ENCODE results near the gene MRPL27.

The MRPL27 gene

DNA sequence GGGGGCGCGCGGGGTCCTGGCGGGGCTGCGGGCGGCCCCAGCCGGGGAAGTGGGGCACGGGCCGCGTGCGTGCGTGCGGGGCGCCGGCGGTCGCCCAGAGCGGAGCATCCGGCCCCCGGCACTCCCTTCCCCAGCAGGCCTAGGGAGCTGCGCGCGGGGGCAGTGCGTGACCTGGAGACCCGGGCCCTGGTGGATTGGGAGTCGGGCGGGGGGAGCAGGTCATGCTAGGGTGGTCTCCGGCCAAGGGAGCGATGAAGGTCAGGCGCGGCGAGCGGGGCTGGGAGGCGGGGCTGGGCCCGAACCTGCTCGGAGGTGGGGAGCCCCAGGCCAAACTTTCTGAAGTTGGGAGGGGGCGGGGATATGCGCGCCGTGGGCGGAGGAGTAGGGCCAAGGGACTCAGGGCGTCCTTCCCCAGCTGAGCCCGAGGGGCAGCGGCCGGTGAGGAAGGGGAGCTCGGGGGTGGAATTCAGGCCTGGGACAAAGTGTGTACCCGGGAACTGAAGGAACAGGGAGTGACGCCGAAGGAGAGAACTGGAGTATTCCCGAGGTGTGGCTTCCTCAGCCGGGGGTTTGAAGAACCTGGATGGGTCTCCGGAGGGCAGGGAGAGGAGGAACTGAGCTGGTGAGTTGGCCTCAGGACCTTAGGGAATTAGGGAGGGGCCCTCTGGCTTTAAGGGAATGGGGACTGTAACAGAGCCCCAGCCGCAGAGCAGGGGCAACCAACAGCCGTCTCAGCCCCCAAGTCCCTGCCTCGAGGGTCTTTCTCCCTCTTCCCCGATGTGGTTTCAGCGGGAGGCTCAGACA, 26.5 kb downstream of the MRPL27 start (continued):
- TF ChIP-seq EGR2 (tag by site-specific recombination; IDR thresholded peaks at IDR 0.05; ENCODE audit: low read depth) (peak; percentile 84), IKZF3 (tag by site-specific recombination; IDR thresholded peaks at IDR 0.05) (peak; percentile 39; the same call in 1 of the 2 replicates), SP7 (tag by site-specific recombination; IDR thresholded peaks at IDR 0.05) (0 out of 2 replicates have a peak, but pooled peaks have one; percentile 32), HOXC10 (CRISPR knock-in tag; IDR thresholded peaks at IDR 0.05) (no peak), ZNF555 (tag by site-specific recombination; conservative IDR thresholded peaks at IDR 0.05) (no peak), ZNF501 (tag by site-specific recombination; IDR thresholded peaks at IDR 0.05) (peak; percentile 47; the same call in 1 of the 2 replicates), ZNF266 (tag by site-specific recombination; IDR thresholded peaks at IDR 0.05; ENCODE audit: low read depth) (no peak), ZNF660 (tag by site-specific recombination; IDR thresholded peaks at IDR 0.05) (0 out of 2 replicates have a peak, but pooled peaks have one; percentile 7), ZNF16 (tag by site-specific recombination; IDR thresholded peaks at IDR 0.05; ENCODE audit: low read depth) (no peak), ZEB2 (tag by site-specific recombination; IDR thresholded peaks at IDR 0.05) (0 out of 2 replicates have a peak, but pooled peaks have one; percentile 53), ZIC2 (tag by site-specific recombination; IDR thresholded peaks at IDR 0.05) (peak; percentile 42; the same call in 1 of the 2 replicates), ZNF776 (tag by site-specific recombination; IDR thresholded peaks at IDR 0.05; ENCODE audit: borderline replicate concordance) (no peak), ZBTB48 (tag by site-specific recombination; IDR thresholded peaks at IDR 0.05) (peak; percentile 87), ZFHX2 (tag by site-specific recombination; conservative IDR thresholded peaks at IDR 0.05) (peak; percentile 91), SP2 (tag by site-specific recombination; IDR thresholded peaks at IDR 0.05) (peak; percentile 66), ZNF335 (tag by site-specific recombination; conservative IDR thresholded peaks at IDR 0.05) (peak; percentile 85), ZNF391 (tag by site-specific recombination; IDR thresholded peaks at IDR 0.05; ENCODE audit: borderline replicate concordance, low read depth) (0 out of 2 replicates have a peak, but pooled peaks have one; percentile 26), MEIS1 (CRISPR knock-in tag; IDR thresholded peaks at IDR 0.05; ENCODE audit: borderline replicate concordance) (0 out of 2 replicates have a peak, but pooled peaks have one; percentile 24)
- TF ChIP-seq, protein P1, sequence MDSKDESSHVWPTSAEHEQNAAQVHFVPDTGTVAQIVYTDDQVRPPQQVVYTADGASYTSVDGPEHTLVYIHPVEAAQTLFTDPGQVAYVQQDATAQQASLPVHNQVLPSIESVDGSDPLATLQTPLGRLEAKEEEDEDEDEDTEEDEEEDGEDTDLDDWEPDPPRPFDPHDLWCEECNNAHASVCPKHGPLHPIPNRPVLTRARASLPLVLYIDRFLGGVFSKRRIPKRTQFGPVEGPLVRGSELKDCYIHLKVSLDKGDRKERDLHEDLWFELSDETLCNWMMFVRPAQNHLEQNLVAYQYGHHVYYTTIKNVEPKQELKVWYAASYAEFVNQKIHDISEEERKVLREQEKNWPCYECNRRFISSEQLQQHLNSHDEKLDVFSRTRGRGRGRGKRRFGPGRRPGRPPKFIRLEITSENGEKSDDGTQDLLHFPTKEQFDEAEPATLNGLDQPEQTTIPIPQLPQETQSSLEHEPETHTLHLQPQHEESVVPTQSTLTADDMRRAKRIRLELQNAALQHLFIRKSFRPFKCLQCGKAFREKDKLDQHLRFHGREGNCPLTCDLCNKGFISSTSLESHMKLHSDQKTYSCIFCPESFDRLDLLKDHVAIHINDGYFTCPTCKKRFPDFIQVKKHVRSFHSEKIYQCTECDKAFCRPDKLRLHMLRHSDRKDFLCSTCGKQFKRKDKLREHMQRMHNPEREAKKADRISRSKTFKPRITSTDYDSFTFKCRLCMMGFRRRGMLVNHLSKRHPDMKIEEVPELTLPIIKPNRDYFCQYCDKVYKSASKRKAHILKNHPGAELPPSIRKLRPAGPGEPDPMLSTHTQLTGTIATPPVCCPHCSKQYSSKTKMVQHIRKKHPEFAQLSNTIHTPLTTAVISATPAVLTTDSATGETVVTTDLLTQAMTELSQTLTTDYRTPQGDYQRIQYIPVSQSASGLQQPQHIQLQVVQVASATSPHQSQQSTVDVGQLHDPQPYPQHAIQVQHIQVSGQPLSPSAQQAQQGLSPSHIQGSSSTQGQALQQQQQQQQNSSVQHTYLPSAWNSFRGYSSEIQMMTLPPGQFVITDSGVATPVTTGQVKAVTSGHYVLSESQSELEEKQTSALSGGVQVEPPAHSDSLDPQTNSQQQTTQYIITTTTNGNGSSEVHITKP (tag by site-specific recombination; IDR thresholded peaks at IDR 0.05): no peak
- TF ChIP-seq, protein P2, sequence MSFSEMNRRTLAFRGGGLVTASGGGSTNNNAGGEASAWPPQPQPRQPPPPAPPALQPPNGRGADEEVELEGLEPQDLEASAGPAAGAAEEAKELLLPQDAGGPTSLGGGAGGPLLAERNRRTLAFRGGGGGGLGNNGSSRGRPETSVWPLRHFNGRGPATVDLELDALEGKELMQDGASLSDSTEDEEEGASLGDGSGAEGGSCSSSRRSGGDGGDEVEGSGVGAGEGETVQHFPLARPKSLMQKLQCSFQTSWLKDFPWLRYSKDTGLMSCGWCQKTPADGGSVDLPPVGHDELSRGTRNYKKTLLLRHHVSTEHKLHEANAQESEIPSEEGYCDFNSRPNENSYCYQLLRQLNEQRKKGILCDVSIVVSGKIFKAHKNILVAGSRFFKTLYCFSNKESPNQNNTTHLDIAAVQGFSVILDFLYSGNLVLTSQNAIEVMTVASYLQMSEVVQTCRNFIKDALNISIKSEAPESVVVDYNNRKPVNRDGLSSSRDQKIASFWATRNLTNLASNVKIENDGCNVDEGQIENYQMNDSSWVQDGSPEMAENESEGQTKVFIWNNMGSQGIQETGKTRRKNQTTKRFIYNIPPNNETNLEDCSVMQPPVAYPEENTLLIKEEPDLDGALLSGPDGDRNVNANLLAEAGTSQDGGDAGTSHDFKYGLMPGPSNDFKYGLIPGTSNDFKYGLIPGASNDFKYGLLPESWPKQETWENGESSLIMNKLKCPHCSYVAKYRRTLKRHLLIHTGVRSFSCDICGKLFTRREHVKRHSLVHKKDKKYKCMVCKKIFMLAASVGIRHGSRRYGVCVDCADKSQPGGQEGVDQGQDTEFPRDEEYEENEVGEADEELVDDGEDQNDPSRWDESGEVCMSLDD (tag by site-specific recombination; IDR thresholded peaks at IDR 0.05): peak; percentile 69; the same call in 1 of the 2 replicates
